Putamen (tissue), 1 donor: Measurements from ENCODE around the gene KLHL18.
"Not testable (repeated sequence)": the region's sequence is repeated elsewhere in the genome, so short reads cannot be mapped to it uniquely, and the experiment has no call there.

Source experiments
- DNase-seq: peaks from one replicate; pipeline ENCODE4 v3.0.0-alpha.2; 2016; ENCODE audit warnings: low spot score

Gene KLHL18

DNA sequence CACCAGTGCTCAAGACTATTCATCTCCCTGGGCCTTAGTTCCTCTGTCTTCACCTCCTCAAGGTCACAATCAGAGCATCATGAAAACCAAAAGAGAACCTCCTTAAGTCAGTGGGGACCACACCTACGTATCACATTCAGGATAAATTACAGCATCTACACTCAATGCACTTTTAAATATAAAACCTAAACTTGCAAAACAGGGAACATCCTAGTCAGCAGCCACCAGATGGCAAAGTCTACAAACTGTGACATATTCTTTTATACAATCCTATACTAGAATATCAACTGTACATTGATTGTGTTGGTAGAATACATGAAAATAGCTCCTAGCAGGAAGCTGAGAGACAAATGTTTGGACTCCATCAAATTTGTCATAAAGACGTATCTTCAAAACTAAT lies 8.1 kb upstream of the KLHL18 start:
- DNase-seq = no peak

DNA sequence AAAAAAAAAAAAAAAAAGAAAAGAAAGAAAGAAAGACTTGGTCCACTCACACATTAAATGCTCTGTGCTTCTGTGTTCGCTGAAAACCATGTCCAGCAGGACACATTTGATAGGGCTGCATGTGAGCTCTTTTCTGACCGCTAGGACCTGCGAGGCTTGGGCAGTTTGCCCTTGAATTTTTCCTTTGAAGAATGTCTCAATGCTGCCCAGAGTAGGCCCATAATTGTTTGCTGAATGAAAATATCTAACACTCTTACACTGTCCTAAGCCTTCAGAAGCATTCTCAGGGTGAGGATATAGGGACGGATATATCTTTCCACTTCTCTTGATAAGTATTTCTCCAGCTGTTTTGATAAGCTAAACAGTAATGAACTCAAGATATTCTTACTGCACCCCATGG lies 6.2 kb upstream of the KLHL18 start:
- DNase-seq = no peak

DNA sequence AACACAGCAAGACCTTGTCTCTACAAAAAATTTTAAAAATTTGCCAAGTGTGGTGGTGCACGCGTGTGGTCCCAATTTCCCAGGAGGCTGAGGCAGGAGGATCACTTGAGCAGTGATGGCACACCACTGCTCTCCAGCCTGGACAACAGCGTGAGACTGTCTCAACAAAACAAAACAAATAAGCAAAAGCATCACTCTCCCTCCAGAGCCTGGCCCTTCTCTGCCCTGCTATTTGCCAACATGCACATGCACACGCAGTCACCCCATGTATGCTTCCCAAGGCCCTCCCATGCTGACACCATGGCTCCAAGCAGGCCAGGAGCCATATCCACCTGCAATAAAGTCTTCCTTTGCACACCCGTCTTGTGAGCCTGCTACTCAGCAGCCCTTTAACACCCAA lies 2.2 kb upstream of the KLHL18 start:
- DNase-seq = no peak

DNA sequence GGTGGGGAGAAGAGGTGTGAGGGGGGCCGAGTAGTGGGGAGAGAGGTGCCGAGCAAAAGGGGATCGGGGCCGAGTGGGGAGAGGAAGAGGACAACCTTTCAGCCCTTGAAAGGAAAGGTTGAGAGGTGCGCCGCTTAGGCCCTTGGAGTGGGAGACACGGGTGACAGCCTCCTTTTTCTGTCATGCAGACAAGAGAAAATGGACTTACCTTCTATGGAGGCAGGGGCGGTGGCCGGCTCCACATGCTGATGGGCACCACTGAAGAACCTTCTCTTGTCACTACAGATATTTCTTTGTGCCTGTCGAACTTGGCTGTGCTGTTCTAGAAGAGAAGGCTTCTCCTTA lies 421 bp downstream of the KLHL18 start:
- no peak for DNase-seq

DNA sequence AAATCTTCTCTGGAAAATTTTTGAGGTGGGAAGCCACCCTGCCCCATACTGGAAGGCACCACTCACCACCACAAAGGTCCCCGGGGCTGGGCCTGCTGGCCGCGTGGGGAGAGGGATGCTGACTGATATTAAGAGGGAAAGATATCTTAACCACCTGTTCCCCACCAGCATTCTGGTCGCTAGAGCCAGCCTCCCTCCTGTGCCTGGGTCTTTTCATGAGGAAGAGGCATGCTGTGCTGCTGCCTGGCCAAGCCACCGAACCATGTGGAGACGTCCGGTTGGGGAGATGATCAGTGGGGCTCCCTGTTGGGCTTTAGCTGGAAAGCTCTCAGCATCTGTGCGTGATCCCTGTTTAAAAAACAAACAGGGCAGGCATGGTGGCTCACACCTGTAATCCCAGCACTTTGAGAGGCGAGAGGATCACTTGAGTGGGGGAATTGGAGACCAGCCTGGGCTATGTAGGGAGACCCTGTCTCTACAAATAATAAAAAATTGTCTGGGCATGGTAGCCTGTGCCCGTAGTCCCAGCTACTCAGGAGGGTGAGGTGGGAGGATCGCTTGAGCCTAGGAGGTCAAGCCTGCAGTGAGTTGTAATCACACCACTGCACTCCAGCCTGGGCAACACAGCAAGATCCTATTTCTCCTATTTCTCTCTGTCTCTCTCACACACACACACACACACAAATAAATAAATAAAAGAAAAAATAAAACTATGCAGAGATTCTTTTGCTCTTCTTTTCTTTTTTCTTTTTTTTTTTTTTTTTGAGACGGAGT lies 1.0 kb downstream of the KLHL18 start:
- DNase-seq = no peak

DNA sequence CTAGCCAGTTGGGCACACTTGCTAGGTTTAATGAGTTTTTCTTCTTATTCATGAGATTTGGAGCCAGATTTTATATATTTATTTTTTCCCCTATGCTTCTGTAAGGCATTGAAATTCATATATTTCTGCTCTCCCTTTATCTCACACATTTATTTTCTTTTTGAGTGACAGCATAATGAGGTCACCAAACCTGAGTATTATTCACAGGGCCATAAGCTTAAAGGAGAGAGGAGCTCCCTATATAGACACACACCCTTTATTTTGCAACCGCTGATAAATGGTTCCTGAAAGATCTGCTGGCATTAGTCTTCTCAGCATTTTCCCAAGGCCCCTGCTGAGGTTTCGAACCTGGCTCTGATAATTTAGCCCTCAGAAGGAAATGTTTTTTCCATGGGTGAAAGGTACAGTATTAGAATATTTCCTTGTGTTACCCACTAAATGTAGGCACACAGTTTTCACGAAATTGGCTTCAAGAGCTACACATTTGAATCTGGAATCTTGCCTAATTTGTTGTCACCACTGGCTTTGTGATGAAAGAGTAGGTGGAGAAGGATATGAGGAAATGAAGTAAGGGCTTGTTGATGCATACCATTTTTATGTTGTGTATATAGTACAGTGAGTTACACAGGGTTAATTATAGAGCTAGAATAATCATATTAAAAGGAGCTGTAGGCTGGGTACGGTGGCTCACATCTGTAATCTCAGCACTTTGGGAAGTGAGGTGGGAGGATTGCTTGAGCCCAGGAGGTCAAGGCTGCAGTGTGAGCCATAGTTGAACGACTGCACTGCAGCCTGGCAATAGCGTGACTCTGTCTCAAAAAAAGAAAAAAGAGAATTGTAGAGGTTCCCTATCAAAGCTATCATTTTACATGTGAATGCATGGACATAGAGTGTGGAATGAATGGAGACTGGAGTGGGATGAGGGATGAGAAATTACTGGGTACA lies 6.5 kb downstream of the KLHL18 start:
- DNase-seq = no peak

DNA sequence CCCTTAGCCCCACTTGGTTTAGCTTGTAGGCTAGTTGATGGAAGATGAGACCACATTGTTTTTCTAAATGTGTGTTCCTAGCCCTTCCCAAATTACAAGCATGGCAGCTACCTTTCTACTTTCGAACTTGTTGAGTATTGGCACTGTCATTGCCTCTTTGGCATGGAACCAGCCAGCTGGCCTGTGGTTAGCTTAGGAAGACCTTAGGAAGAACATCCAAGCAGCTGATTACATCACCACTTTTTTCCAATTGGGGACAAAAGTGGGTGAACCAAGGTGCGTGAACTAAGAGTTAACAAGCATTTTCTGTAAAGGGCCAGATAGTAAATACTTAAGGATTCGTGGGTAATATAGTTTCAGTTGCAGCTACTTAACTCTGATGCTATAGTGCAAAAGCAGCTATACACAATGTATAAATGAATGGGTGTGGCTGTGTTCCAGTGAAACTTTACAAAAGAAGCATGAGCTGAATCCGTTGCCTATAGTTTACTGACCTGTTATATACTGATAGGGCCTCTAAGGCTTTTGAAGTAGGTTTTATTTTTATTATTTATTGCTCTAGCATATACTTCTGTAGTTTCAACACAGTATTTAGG lies 8.5 kb downstream of the KLHL18 start:
- DNase-seq = no peak

DNA sequence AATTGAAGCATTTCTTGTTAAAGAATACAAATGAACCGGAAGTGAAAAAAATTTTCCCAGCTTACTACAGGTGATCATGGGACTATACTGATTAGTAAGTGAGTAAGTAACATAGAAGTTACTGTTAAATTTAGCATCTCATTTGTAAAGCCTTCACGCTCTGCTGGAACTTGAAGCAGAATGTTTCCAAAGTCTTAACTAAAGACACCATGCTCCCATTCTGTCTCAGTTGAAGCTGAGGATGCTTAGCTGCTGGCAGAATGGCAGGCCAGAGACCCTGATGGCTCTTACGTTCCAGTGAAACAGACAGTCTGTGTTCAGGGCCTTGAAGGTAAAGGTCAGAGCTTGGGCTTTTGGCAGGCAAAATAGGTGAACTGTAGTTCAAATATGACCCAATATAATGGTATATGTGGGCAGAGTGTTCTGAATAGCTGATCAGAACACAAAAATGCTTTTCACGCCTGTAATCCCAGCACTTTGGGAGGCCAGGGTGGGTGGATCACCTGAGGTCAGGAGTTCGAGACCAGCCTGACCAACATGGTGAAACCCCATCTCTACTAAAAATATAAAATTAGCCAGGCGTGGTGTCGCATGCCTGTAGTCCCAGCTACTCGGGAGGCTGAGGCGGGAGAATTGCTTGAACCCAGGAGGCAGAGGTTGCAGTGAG lies 9.1 kb downstream of the KLHL18 start:
- not testable (repeated sequence) for DNase-seq

DNA sequence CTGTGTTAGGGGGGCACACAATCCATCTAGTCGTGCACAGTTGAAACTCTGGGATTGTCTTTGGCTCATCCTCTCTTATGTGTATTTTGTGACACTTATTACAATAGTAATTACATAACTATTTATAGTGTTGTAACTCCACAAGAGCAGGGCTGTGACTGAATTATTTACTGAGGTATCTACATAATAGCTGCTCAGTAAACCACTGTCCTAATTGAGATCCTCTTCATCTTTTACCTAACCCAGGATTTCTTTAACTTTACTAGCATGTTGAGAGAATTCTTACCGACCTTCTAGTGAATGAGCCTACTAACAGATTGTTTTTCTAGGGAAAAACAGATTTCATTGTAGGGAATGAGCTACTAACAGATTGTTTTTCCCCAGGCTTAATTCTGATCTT lies 11.1 kb downstream of the KLHL18 start:
- DNase-seq = no peak

DNA sequence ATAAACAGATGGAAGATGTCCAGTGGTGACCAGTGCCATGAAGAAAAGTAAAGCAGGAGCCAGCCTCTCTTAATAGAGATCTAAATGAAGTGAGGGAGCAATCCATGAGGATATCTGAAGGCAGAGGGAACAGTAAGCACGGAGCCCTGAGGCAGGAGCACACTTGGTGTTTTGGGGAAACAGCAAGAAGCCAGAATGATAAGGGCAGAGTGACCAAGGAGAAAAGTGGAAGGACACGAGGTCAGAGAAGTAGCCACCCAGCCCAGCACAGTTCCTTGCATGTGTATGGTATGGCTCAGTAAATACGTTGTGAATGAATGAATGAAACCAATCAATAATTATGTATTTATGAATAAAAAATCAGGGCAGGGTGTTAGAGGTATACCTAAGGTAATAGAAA lies 11.6 kb downstream of the KLHL18 start:
- DNase-seq = no peak

DNA sequence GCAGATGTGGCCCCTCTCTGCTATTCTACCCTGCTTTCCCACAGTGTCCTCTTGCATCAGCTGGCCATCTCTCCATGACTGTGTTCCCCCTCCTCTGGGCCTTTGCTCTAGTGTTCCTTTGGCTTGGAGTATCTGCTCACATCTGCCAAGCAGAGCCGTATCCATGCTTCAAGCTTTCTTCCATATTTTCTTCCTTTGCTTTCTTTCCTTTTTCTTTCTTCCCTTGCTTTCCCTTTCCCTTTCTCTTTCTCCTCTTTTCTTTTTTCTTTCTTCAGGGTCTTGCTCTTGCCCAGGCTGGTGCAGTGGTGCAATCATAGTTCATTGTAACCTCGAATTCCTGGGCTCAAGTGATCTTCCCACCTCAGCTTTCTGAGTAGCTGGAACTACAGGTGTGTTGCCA lies 12.6 kb downstream of the KLHL18 start:
- no peak for DNase-seq

DNA sequence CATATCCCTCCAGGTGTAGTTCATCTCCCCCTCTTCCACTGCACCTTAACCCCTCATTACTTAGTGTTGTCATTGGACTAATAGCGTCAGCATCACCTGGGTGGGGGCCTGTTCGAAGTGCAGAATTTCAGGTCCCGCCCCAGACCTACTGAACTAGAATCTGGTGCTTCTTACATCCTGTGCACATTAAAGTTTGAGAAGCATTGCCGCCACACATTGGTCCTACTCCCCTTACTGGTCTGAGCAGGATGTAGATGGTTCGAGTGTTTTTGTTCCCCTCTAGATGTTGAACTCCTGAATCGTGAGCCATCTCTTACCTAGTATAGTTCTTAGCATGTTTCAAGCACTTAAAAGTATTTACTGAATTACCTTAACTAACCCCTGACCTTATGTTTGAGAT lies 13.2 kb downstream of the KLHL18 start:
- DNase-seq = no peak

DNA sequence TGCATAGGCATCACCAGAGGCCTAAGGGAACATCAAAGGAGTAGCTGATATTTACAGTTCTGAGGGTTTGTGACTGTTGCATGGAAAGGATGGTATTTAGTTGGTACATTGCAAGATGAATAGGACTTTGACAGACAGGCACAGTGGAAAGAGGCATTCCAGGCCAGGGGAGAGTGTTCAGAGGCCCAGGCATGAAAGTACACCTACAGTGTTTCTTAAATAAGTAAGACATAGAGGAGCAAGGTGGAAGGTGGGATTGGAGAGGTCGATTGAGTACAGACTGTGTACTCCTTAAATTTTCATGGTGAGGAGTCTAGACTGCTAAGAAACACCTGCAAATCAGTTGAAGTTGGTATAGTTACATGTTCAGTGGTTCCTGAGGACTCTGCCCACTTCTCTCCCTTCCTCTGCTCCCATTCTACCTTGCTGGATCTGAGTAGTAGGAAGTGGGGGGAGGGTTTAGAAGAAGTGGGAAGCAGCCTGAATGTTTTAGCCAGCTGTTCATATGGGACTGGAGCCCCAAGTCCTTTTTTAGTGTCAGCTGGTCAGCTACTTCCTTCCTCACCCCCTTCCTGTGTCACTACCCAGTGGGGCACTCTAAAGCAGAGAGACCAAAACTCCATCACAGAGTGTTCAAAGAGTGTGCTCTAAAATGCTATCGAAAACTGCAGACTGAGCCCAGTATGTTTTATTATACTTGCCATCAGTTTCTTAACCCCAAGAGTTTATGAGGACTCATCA lies 14.0 kb downstream of the KLHL18 start:
- peak; percentile 16 for DNase-seq

DNA sequence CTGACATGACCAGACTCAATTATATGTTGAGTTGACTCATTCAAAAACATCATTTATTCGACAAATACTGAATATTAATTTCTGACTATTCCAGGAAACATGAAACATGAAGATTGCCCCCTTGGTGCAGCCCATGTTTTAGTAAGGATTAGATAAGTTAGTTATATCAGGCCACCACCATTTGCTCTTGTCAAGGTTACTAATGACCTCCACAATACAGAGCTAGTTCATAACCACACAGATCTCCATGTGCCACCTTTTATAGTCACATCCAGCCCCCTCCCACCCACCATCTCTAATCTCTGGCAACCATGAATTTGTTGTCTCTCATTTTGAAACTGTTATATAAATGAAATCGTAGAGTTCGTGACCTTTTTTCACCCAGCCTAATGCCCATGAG lies 15.7 kb downstream of the KLHL18 start:
- DNase-seq = no peak

DNA sequence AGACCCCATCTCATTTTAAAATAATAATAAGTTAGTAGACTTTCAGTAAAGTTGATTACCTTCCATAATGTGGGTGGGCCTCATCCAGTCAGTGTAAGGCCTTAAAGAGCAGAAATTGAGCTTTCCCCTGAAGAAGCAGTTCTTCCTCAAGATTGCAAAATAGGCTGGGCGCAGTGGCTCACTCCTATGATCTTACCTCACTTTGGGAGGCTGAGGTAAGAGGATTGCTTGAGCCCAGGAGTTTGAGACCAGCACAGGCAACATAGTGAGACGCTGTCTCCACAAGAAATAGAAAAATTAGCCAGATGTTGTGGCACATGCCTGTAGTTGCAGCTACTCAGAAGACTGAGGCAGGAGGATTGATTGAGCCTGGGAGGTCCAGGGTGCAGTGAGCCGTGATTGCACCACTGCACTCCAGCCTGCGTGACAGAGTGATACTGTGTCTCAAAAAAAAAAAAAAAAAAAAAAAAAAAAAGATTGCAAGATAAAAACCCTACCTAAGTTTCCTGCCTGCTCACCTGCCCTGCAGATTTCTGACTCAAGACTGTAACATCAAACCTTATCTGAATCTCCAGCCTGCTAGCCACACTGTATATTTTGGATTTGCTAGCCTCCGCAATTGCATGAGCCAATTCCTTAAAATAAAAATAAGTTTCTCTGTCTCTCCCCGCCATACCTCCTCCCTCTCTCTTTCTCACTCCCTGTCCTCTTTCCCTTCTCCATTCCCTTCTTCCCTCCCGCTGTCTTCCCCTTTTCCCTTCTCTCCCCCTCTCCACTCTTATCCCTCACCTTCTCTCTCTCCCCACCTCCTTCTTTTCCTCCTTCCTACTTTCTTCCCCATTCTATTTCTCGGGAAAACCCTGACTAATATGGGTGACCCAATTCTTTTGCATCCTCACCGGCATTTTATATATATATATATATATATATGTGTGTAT lies 16.9 kb downstream of the KLHL18 start:
- DNase-seq = no peak

DNA sequence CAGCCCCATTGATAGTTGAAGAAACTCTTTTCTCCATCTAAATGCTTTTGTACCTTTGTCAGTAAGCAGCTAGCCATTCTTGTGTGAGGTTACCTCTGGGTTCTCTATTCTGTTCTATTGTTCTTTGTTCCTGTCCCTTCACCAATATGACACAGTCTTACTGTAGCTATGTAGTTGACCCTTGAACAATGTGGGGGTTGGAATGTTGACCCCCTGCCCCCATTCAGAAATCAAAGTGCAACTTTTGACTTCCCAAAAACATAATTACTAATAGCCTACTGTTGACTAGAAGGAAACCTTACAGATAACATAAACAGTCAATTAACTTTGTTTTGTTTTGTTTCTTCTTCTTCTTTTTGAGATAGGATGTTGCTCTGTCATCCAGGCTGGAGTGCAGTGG lies 18.7 kb downstream of the KLHL18 start:
- no peak for DNase-seq

DNA sequence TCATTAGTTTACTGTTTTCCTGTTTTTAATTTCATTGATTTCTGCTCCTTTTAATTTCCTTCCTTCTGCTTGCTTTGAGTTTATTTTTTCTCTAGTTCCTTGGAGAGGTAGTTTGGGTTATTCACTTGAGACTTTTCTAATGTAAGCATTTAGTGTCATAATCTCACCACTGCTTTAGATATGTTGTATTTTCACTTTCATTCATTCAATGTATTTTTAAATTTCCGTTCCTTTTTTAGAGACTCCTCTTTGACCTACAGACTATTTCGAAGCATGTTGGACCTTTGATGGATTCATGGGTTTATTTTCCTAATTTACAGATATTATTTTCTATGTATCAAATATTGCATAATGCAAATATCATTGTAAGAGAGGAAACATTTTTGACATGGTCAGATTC lies 23.3 kb downstream of the KLHL18 start:
- DNase-seq = no peak

DNA sequence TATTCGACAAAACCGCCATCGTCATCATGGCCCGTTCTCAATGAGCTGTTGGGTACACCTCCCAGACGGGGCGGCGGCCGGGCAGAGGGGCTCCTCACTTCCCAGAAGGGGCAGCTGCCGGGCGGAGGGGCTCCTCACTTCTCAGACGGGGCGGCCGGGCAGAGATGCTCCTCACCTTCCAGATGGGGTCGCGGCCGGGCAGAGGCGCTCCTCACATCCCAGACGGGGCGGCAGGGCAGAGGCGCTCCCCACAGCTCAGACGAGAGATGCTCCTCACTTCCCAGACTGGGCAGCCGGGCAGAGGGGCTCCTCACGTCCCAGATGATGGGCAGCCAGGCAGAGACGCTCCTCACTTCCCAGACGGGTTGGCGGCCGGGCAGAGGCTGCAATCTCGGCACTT lies 26.5 kb downstream of the KLHL18 start:
- DNase-seq = not testable (repeated sequence)

DNA sequence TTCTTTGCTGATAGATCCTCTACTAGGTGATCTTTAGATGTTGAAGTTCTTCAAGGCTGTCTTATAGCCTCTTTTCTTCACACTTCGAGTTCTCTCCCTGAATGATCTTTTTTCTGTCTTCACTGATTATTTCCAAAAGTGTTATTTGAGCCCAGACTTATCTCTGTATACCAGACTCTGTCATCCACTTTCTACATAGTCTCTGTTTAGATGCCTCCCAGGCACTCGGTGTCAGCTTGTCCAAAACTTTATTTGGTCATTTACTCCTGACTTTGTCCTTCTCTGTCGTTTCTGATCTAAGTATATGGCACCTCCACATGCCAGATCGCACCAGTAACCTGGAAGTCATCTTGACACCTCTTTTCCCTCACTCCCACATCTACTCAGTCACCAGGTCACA lies 27.6 kb downstream of the KLHL18 start:
- DNase-seq = no peak

DNA sequence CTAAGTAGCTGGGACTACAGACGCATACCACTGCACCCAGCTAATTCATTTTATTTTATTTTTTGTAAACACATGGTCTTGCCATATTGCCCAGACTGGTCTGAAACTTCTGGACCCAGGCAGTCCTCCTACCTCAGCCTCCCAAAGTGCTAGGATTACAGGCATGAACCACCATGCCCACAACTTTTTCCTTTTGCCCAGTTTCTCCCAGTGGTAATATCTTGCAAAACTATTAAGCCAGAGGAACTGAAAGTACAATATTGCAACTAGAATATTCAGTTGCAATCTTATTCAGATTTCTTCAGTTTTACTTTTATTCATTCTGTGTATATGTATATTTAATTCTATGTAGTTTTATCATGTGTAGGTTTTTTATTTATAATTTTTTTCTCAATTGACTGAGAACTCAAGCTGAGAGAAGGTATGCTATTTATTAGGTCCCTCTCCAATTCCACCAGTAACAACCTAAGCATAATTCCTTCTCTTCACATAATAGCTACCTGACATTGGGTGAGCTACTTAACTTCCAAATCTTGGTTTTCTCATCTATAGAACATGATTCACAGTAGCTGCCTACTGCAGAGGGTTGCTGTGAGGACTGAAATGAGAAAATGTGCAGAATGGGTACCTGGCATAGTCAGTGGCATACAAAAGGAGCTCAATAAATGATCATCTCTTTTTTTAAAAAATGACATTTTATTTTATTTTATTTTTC lies 30.8 kb downstream of the KLHL18 start:
- no peak for DNase-seq
